GM21619 (cell line): ENCODE data around the gene DNAAF1.

Experiments used
- ATAC-seq: cut with Tn5 transposase; IDR thresholded peaks from one replicate; pipeline ENCODE4 v1.9.1; 2021; ENCODE audit not compliant: unreplicated experiment

Gene DNAAF1

DNA sequence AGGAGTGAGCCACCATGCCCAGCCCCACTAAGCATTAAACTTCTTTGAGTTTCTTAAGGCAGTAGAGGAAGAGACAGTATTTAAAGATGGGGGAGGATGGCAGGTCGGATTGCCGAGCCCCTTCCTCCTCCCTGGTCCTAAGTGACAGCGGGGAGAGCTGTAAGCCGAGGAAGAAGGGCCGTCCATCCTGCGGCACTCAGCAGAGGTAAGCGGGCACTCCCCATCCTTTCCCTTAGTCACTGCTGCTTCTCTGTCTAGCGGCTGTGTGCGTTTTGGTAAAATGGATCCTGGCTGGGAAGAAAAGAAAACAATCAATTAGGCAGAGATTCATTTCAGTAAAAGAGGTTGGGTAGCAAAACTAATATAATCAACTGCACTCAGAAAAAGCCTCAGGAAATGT lies 13.9 kb downstream of the DNAAF1 start:
- no peak for ATAC-seq

DNA sequence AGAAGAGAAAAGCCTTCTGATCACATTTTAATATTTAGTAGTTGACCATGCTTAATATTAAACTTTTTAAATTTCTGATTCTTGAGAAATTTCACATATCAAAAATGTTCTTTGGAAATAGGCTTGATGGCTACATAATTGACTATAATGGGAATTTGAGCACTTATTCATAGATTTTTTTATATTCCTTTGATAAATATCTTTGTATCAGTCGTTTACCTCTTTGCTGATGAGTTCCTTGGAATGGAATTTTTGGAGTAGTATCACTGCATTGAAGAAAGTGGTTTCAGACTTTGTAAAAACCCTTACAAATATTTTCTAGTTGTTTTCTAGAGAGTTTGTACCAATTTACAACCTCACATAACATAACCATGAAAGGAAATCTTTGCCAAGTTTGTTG lies 14.7 kb downstream of the DNAAF1 start:
- no peak for ATAC-seq

DNA sequence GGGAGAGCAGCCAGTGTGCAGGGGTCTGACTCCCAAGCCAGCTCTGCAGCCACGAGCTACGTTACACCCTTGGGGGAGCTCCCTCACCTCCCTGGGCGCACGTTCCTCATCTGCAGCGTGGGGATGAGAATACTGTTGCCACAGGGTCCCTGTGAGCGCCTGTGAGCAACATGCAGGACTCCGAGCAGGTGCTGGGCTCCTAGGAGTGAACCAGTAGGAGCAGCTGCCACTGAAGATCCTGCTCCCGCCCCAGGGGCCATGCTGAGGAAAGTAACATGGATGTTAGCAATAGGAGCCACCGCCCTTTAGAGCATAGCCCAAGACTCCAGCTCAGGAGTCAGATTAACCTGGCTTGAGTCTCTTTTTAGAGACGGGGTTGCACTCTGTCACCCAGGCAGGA lies 15.9 kb downstream of the DNAAF1 start:
- ATAC-seq, result no peak

DNA sequence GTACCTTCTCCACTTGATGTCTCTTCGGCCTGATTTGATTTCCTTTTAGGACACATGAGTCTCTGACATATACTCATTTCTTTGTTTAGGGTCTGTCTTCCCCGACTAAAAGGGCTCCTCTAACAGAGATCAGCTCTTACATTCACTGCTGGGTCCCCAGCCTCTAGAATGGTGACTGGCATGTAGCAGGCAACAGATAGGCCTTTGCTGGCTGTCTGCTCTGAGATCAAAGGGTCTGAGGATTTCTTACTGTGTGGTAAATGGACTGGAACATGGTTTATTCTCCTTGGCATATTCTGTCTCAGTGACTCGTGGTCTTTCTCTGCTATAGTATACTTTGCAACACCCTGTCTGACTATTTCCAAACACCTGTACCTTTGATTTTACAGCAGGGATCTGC lies 16.7 kb downstream of the DNAAF1 start:
- ATAC-seq, result no peak

DNA sequence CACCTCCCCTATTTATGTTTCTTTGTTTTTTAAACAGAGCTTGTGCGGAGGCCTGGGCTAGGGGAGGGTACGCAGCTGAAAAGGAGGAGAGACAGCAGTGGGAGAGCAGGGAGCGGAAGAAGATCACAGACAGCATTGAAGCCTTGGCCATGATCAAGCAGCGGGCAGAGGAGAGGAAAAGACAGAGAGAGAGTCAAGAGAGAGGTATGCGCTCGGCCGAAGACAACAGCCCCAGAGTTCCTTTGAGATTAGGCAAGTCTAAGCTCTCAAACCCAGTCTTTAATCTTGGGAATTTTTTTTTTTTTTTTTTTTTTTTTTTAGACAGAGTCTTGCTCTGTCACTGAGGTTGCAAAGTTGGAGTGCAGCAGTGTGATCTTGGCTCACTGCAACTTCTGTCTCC lies 20.6 kb downstream of the DNAAF1 start:
- no peak for ATAC-seq

DNA sequence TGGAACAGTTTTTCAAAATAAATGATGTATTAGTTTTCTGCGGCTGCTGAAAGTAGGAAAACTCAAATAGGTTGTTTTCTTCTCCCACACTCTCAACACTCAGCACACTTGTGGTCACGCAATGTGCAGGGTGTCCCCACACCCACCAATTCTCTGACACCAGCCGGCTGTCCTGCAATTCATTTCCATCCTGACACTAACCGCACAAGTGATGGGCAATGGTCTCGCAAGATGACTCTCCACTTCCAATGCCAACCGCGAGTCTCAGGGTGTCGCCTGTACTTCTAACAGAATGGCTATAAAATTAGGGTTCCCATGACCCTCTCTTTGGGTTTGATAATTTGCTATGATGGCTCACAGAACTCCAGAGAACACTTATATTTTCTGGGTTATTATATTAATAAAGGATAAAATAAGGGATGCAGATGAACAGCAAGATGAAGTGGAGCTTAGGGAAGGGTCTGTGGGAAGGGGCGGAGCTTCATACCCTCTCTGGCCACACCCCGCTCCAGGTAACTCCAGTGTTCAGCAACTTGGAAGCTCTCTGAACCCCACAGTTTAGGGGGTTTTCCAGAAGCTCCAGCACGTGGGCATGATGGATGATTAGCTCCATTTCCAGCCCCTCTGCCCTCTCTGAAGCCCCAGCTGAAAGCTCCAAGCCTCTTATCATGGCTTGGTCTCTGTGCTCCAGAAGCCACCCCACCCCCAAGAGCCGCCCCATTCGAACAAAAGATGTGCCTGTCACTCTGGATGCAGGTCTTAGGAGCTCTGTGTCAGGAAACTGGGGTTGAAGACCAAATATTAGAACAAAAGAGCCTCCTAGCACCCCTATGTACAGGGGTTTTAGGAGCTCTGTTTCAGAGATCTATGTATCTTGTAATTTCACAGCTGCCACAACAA lies 21.9 kb downstream of the DNAAF1 start:
- ATAC-seq, result no peak

DNA sequence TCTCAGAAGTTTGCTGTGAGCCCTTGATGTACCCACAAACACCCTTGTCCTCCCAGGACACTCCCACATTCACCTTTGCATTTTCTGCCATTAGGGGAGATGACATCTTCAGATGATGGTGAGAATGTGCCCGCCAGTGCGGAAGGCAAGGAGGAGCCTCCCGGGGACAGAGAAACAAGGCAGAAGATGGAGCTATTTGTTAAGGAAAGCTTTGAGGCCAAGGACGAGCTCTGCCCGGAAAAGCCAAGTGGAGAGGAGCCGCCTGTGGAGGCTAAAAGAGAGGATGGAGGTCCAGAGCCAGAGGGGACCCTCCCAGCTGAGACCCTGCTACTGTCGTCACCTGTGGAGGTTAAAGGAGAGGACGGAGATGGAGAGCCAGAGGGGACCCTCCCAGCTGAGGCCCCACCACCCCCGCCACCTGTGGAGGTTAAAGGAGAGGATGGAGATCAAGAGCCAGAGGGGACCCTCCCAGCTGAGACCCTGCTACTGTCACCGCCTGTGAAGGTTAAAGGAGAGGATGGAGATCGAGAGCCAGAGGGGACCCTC lies 24.7 kb downstream of the DNAAF1 start:
- no peak for ATAC-seq

DNA sequence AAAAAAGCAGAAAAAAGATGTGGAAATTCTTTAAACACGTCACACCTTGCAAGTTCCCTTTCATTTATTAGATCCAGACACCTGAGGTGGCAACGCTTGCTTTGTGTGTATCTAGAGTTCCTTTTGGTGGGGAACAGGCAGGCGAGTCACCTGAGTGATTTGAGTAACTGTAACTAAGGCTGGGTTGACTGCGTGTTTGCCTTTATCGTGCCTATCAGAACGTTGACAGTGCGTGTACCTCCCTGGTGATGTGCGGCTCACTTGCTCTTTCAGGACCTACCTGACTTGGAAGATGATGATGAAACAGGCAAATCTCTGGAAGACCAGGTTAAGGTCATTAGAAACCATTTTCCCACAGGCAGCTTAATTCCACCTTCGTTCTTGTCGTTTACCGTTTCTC lies 29.3 kb downstream of the DNAAF1 start:
- ATAC-seq, result no peak

DNA sequence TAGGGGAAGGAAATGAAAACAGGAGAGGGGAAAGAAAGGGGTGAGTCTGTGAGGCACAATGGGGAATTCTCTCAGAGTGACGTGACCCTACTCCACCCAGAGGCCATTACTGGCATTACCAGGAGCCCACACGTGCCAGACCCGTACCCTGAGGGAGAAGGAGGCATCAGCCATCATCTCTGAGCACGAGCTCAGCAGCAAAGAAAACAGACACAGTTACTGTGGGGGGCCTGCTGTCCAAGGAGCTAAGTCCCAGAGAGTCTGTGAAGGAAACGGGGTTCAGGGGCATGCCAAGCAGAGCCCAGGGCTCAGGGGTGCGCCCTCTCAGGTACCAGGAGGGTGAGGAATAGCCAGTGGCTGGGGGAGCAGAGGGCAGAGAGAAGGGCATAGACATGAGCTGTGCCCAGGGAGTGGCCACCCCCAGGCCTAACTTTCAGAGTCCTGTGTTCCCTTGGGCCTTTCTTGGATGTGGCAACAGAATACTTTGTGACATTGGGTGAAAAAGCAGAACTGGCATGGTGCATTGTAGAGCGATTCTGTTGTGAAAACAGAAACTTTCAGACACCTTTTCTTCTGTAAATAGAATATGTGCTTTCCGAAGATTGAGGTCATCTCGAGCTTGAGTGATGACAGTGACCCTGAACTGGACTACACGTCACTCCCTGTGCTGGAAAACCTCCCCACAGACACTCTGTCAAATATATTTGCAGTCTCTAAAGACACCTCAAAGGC lies 30.4 kb downstream of the DNAAF1 start:
- ATAC-seq, result peak; percentile 69

DNA sequence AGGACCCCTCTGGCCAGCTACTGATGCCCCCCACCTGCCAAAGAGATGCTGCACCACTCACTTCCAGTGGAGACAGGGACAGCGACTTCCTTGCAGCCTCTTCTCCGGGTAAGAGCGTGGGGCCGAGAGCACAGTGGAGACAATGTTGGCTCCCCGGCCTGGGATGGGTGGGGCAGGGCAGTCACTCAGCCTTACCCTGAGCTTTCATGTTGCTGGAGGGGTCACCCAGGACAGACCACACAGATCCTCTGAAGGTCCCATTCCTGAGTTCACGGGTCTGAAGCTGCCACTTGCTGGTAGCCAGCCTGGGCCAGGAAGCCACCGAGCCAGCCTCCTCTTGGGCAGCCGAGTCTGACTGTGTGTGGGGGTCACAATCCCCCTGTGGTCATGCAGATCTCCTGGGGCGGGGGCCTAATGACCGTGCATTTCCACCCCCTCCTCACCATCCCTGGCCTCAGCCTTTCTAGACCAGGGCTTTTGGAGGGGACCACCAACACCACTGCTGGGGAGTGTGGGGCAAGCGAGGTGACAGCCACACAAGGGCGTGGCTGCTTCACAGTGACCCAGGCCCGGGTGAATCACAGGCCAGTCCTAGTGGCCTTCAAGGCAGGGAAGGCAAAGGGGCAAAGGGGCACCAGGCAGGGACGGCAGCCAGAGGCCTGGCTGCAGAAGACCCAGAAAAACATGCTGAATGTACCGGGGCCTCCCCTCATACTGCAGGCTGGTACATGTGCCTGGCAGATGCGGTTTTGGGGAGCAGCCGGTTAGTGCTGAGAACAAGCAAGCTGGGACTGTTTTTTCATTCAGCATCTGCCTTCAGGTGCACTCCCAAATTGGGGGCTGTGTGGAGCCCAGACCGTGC lies 31.3 kb downstream of the DNAAF1 start:
- no peak for ATAC-seq

DNA sequence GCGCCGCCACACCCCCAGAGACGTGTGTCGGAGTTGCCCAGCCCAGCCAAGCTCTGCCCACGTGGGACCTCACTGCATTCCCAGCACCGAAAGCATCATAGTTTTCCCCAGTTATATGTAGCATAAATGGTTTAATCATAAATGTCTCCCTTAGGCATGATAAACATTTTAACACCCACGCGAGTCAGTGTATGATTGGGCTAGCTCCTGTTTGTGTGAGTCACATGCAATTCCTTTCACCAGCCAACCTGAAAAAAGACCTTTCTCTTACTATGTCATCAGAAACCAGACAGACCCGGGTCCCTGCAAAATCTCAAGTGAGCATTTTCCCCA lies 32.6 kb downstream of the DNAAF1 start:
- ATAC-seq, result no peak

DNA sequence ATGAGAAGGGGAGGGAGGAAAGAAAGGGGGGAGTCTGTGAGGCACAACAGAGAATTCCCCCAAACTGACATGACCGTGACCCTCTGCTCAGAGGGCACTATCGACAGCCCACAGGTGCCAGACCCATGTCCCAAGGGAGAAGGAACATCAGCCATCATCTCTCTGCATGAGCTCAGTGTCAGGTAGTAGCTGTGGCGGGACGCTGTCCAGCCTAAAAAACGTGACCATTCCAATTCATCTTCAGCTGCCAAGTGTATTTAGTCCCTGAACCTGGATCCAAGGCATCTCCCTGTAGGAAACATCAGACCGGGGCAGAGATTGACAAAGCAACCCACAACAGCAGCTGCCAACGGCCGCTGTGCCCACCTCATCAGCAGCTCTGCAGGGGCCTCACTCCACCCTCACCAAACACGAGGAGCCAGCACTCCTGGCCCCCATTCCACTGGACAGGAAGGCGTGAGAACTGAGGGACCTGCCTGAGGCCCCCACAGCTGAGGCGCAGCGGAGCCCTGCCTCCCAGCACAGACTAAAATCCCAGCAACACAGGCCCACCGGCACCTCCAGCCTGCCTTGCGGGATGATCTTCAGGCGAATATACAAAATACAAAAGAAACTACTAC lies 33.1 kb downstream of the DNAAF1 start:
- no peak for ATAC-seq

DNA sequence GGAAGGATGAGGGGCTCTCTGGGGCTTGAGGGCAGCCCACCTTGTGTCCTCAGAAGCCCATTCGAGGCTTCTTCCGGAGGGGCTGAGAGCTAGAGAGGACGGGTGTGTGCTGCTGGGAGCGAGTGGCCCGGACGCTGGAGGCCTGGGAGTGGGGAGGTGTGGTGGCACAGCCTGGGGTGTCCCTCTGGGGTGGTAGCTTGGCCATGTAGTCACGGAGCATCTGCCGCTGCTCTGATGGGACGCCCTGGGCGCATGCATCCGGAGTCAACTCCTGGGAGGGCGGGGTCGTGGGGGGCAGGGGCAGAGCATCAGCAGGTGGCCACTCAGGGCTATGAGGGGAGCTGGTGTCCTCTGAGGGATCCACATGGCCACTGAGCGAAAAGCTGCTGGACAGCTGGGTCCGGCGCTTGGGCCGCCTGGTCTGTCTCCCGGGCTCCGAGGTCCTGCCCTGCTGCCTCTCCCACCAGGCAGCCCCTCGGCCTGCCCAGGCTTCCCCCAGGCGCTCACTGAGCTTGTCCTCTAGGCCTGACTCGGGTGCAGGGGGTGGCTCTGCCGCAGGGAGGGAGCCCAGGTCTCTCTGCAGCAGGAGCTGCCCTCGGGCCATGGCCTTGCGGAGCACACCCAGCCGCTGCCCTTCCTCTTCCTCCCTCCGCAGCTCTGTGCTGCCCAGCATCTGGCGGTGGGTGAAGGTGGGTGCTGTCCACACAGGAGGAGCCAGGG lies 33.9 kb downstream of the DNAAF1 start:
- no peak for ATAC-seq

DNA sequence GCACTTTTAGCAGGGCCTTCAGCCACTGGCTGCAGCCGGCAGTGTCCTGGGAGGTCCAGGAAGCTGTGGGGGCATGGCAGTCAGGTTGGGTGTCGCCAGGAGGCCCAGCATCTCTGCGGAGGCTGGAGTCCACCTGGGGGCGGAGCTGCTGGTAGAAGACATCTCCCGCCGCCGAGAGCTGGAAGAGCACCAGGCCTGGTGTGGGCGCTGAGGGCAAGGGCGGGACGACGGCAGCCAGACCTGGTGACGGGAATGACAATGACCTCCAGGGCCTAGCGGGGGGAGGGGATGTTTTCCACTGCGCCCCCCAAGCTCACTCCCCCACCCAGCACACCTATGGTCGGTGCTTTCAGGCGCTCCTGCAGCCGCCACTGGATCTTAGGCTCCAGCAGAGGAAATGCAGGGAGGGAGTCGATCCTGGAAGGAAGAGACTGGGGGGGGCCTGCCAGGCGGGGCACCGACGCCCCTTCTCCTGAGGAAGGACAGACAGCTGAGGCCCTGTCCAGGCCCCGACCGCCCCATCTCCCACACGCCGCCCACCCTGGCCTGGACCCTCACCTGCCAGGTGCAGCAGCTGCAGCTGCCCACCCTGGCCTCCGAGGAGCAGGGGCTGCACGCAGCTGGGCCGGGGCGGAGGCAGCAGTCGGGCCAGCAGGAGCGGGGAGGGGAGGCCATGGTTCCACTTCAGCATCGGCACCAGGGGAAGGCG lies 34.7 kb downstream of the DNAAF1 start:
- ATAC-seq, result no peak

DNA sequence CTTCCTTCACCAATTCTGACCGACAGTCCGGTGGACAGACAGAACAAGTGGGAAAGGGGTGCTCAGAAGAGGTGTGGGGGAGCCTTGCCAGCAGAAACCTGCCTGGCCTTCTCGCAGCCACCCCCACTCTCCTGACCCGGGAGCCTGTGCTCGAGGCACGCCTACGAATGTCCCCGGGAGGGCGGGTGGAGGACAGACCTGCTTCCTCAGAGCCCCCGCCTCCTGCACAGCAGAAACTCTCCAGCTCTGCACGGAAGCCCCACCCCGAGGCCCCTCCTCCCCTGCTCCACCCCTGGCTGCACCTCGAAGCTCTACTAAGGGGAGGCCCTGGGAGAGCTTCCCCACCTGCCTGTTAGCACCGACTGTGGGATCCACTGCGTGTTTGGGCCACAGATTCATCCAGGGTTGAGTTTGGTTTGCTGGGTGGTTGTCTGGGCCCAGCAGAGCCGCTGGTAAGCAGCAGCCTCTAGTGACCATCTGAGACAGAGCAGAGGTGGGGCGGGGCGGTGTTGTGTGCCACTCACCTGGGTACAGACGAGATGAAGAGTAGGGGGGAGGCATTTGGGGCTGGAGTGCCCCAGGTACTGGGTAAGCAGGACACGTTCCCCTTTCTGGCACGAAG lies 35.5 kb downstream of the DNAAF1 start:
- no peak for ATAC-seq

DNA sequence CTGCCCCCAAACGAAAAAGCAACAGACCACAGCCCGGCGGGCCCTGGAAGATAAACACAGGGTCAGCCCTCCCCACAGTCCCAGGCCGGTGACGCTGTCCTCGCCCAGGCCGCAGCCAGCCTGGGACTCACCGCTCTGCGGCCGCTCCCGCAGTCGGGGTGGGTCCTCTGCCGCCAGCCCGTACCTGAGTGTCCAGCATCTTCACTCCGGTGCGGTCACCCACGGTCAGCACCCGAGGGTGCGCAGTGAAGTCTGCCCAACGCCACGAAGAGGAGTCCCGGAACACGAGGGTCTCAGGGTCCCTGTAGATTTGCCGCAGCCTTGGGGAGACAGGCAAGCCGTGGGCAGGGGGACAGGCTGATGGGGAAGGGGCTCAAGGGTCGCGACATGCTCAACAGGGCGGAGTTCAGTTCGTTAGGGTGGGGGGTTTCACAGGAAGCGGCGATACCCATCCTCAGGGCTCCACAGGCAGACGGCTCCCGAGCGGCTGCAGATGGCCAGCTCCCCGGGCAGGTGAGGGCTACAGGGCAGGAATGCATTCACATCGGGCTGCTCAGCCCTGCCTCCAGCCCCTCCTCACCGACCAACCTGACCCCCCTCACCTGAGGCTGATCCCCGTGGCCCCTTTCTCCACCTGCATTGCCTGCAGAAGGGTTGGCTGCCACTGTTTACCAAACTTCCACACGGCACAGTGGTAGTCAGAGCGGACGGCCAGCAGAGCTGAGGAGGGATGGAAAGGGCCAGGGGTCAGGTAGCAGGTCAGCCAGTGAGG lies 36.2 kb downstream of the DNAAF1 start:
- no peak for ATAC-seq

DNA sequence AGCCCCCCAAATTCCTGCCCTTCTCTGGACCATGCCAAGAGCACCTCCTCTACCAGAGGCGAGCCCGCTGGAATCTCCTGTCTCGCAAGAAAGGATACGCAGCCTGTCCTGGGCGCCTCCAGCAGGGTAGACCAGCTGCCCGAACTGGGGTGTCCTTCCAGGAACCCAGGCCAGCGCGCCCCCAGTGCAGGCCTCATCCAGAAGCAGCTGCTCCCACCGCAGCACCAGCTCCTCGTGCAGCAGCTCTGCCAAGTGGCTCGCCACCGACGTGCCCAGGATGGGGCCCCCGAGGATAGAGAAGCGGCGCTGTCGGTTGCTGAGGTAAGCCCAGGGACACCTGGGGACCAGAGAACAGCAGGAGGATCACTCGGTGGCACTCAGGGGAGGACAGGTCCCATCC lies 37.0 kb downstream of the DNAAF1 start:
- ATAC-seq, result no peak
